ES-I3 (cell line): ENCODE results near the gene TMEM256.

Experiments used
- H3K36me3 ChIP-seq: 2 replicates; pipeline ENCODE4 v1.6.1; 2013; ENCODE audit warnings: mild to moderate bottlenecking, low read length, control low read depth, moderate library complexity; ENCODE audit not compliant: insufficient read depth
- H3K4me1 ChIP-seq: 2 replicates; pipeline ENCODE4 v1.6.1; 2013; ENCODE audit warnings: mild to moderate bottlenecking, control low read depth, low read length; ENCODE audit not compliant: insufficient read depth
- H3K9ac ChIP-seq: 2 replicates; pipeline ENCODE4 v1.6.1; 2013; ENCODE audit warnings: low read depth, mild to moderate bottlenecking, low read length, moderate library complexity
- H3K9me3 ChIP-seq: 2 replicates; pipeline ENCODE4 v1.6.1; 2013; ENCODE audit warnings: mild to moderate bottlenecking, low read length, moderate library complexity; ENCODE audit not compliant: control insufficient read depth, insufficient read depth

Gene TMEM256

GRCh38 chr17:7407082-7407481, 3.2 kb upstream of the TMEM256 start:
- peaks cover 14% of the 10 kb centered on the region for H3K4me1 ChIP-seq
- H3K9ac ChIP-seq = peak overlapping the region; percentile 9; the same call in 1 of the 2 replicates
- H3K9me3 ChIP-seq = no peaks in the 10 kb centered on the region
- no peaks in the 10 kb centered on the region; the same call in 1 of the 2 replicates for H3K36me3 ChIP-seq

DNA sequence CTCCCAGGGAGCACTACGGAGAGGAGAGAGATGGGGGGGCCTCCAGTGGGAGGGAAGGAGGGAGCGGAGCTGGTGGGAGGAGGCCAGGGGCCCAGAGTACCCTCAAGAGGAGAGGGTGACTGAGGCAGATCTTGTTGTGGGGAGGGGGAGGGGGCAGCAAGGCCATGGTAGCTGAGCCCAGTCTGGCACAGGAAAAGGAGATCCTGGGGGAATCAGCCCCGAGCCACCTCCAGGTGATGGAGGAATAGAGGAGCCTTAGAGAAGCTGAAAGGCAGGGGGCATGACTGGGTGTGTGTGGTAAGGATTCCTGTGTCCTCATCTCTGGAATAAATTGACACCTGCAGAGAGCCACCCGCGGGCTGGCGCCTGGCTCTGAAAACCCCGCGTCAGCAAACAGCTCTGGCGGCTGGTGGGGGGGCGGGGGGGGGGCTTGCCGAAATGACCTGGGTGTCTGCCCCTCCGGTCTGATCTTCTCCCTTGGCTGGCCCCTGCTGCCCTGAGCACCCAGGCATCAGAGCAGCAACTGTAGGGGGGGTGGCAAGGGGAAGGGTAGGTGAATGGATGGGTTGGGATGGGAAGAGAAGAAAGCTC, 2.4 kb upstream of the TMEM256 start:
- Histone ChIP-seq H3K9me3 (no peaks in the 10 kb centered on the region), H3K4me1 (peaks cover 14% of the 10 kb centered on the region), H3K36me3 (no peaks in the 10 kb centered on the region; the same call in 1 of the 2 replicates), H3K9ac (peak overlapping the region; percentile 77; the same call in 1 of the 2 replicates)

DNA sequence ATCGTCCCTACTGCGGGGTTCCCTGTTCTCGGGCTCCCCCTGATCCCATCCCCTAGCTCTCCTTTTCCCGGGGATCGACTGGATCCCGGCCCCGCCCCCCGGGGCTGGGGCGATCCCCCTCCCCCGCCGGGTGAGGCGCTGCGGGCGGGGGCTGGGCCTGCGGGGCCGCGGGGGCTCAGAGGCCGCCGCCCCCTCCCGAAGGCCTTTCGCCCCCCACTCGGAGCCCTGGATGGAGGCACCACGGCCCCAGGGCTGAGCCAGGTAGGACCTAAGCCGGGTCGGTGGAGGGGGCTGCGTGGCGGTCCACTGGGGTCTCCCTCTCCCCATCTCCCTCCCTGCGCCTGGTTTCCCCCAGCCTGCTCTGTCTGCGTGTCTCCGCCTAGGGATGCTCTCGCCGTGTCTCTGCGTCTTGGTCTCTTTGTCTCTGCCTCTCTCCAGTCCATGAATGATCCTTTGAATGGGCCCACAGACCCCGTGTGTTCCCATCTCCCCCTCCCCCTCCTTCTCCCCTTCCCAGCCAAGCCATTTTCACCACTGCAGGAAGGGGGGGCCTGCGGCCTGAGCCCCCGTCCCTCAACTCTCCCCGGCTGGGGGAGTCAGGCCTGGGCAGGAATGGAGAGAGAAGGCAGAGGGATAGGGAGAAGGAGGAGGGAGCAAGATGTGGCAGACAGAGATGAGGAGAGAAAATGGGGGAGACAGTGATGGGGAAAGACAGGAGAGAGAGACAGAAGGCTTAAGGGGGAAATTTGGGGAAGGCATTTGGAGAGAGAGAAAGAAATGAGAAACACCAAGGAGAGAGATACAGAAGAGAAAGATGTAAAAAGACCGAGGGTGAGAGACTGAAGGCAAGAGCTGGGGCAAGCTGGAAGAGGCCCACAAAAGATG, 1.7 kb upstream of the TMEM256 start:
- Histone ChIP-seq H3K9ac (peak overlapping the region; percentile 77), H3K36me3 (no peaks in the 10 kb centered on the region; the same call in 1 of the 2 replicates), H3K4me1 (peaks cover 14% of the 10 kb centered on the region), H3K9me3 (no peaks in the 10 kb centered on the region)

DNA sequence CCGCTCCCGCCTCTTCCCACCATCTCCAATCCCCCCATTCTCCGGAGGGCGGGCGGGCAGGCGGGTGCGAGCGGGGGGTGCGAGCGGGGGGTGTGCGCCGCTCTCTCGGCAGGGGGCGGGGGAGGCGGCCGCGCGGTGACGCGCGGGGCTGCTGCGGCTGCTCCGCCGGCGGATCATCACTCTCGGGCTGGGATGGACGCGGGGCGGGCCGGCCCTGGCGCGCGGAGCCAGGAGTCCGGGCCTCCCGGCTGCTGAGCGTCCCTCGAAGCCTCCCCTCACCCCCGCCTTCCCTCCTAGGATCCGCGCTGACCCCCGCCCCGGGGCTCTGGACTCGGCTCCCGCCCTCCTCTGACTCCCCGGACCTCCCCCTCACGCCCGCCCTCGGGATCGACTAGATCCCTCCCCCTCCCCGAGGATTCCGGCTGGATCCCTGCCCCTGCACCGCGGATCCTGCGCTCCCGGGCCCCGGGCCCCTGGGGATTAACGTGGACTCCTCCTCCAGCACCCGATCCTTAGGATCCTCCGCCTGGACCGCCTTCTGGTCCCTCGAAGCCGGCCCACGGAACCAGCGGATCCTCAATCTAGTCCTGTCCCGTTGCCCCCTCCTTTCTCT, 946 bp upstream of the TMEM256 start:
- no peaks in the 10 kb centered on the region; the same call in 1 of the 2 replicates for H3K36me3 ChIP-seq
- H3K9ac ChIP-seq = peak overlapping the region; percentile 77
- no peaks in the 10 kb centered on the region for H3K9me3 ChIP-seq
- peaks cover 14% of the 10 kb centered on the region for H3K4me1 ChIP-seq

DNA sequence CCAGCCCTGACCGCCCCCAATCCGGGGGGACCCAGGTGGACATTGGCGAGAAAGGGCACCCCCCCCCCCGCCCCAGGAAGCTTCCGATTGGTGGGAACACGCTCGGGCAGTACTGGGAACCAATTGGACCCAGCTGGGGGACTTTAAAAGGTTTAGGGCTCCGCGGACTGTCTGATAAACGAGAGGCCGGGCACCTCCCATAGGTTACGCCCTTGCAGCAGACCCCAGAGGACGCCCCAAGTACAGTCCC, 245 bp downstream of the TMEM256 start:
- Histone ChIP-seq H3K9ac (peak overlapping the region; percentile 77), H3K4me1 (peaks cover 14% of the 10 kb centered on the region), H3K36me3 (no peaks in the 10 kb centered on the region; the same call in 1 of the 2 replicates), H3K9me3 (no peaks in the 10 kb centered on the region)

DNA sequence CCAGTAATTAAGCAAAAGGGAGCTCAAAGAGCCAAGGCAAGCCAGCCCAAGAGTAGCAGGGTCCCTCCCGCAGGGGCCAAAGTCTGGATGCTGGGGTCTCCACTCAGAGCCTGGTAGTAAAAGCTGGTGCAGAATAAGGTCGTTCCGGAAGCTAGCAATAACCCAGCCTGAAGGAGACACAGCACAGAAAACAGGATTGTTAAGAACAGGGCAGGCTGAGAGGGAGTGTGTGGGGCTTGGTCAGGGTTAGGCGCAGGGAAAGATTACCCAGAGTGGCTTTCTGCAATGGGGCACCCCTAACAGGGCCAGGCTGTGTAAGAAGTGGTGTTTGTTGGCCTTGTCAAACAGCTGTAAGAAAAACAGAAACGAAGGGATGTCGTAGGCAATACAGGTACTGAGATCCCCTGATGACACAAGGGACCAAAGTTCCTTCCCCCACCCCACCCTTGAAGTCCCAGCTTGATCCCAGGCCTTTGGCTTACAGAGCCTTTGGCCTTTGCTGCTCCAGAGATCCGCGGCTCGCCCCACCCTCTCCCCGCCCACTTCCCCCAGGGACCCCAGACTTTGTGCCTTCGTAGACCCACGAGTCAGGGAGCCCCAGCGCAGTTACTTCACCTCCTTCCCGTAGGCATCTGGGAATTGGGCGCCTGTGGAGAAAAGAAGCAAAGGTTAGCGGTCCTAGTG, 712 bp downstream of the TMEM256 start:
- peaks cover 14% of the 10 kb centered on the region for H3K4me1 ChIP-seq
- no peaks in the 10 kb centered on the region; the same call in 1 of the 2 replicates for H3K36me3 ChIP-seq
- H3K9me3 ChIP-seq = no peaks in the 10 kb centered on the region
- peak overlapping the region; percentile 77 for H3K9ac ChIP-seq

DNA sequence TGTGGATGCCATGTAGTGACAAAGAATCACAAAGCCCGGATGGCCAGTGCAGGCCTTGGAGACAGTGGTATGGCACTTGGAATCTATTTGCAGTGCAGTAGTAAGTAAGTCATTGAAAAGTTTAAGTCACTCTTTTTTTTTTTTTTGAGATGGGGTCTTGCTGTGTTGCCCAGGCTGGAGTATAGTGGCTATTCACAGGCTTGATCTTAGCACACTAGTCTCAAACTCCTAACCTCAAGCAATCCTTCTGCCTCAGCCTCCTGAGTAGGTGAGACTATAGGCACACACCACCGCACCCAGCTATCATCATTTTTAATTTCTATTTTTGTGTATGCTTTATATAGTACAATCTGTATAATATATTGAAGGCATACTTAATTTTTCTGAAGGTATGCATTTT, 5.3 kb downstream of the TMEM256 start:
- Histone ChIP-seq H3K9ac (no peak overlapping the region), H3K4me1 (peaks cover 6% of the 10 kb centered on the region), H3K36me3 (no peaks in the 10 kb centered on the region; the same call in 1 of the 2 replicates), H3K9me3 (no peaks in the 10 kb centered on the region)

DNA sequence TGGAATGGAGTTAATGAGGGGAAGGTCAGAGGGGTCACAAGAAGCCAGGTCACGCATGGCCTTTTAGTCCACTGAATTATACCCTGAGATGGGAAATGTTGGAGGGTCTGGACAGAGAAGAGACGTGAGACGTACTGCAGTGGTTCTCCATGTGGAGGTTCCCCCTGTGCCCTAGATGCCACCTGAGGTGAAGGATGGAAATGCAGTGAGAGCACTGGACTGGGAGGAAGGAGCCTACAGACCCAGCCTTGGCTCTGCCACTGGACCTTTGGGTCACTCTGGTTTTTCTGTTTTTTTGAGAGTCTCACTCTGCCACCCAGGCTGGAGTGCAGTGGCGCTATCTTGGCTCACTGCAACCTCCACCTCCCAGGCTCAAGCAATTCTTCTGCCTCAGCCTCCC, 7.8 kb downstream of the TMEM256 start:
- Histone ChIP-seq H3K36me3 (peaks cover 3% of the 10 kb centered on the region; the same call in 1 of the 2 replicates), H3K9me3 (no peaks in the 10 kb centered on the region), H3K4me1 (peaks cover 2% of the 10 kb centered on the region; the same call in 1 of the 2 replicates), H3K9ac (no peak overlapping the region)

DNA sequence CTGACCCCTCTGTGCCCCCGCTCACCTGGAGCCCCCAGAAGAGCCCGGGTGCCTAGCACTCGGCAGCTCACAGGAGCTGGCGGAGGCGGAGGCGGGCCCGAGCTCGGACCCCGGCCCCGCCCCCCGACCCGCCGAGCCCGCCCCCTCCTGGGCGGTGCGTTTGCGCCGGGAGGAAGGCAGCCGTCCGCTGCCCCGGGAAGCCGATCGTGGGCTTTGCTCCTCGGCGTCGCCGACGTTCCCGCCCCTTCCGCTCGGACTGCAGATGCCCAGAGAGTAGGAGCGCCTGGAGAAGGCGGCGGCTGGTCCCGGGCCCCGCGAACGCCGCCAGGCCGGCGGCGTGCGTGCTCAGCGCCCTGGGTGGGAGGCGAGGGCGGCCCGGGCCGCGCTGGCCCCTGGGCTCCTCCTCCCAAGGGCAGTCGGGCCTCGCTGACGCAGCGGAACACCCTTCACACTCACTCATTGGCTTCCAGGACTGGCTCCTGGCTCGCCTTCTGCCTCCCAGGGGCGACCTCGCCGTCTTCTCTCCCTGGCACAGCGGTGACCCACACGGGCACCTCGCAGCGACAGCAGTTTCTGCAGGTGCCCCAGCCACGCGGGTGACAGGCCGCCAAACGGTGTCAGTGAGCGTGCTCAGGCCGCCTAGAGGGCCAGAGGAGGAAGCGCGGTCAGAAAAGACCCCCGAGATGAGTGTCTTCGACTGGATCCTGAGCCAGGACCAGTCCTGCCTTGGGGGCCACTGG, 9.3 kb downstream of the TMEM256 start, which contains the start of gene PLSCR3:
TSS of gene PLSCR3 (minus strand) at position 74 of the 740 bp plus-strand sequence. CDS start 415 bp downstream, outside the sequence.
- Histone ChIP-seq H3K9me3 (no peaks in the 10 kb centered on the region), H3K36me3 (peaks cover 3% of the 10 kb centered on the region; the same call in 1 of the 2 replicates), H3K9ac (peak within 1 kb of the TSS; percentile 78), H3K4me1 (peaks cover 6% of the 10 kb centered on the region; the same call in 1 of the 2 replicates)

- H3K36me3 ChIP-seq = peaks cover 3% of the 10 kb centered on the region; the same call in 1 of the 2 replicates
- no peaks in the 10 kb centered on the region for H3K9me3 ChIP-seq
- H3K4me1 ChIP-seq = peaks cover 6% of the 10 kb centered on the region; the same call in 1 of the 2 replicates
- H3K9ac ChIP-seq = peak overlapping the region; percentile 78
Observed at GRCh38 chr17:7393613-7394451, 10.1 kb downstream of the TMEM256 start.

GRCh38 chr17:7392696-7393612, 10.9 kb downstream of the TMEM256 start:
- Histone ChIP-seq H3K36me3 (peaks cover 3% of the 10 kb centered on the region; the same call in 1 of the 2 replicates), H3K9ac (peak overlapping the region; percentile 78; the same call in 1 of the 2 replicates), H3K4me1 (peaks cover 6% of the 10 kb centered on the region; the same call in 1 of the 2 replicates), H3K9me3 (no peaks in the 10 kb centered on the region)

DNA sequence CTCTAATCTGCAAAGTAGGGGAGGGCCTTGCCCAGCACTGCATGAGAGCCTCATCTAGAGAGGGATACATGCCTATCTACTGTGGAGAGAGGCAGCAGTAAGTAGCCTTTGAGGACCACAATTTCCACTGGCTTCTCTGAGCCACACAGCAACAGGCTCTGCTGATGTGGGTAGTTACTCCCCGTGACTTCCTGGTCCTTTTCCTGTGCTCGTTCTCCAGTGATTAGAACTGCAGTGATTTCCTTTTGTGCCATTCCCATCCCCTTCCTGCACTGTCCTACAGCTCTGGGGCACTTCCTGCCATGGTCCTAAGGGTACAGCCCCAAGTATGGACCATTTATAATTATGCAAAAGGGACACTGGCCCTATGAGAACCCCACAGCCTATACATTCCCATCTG, 12.6 kb downstream of the TMEM256 start:
- Histone ChIP-seq H3K4me1 (peaks cover 6% of the 10 kb centered on the region; the same call in 1 of the 2 replicates), H3K9me3 (no peaks in the 10 kb centered on the region), H3K9ac (no peak overlapping the region), H3K36me3 (peaks cover 3% of the 10 kb centered on the region; the same call in 1 of the 2 replicates)
